ENCODE measurements around the gene SDHB.

SDHB gene
- long read RNA-seq, transcript SDHB-201 (8 exons, 1,153 nt): major isoform, 291 of 304 reads
- long read RNA-seq, partial matches to known transcripts: 3 of 304 reads
- long read RNA-seq, other reads (novel, unspliced or antisense): 10 of 304 reads

DNA sequence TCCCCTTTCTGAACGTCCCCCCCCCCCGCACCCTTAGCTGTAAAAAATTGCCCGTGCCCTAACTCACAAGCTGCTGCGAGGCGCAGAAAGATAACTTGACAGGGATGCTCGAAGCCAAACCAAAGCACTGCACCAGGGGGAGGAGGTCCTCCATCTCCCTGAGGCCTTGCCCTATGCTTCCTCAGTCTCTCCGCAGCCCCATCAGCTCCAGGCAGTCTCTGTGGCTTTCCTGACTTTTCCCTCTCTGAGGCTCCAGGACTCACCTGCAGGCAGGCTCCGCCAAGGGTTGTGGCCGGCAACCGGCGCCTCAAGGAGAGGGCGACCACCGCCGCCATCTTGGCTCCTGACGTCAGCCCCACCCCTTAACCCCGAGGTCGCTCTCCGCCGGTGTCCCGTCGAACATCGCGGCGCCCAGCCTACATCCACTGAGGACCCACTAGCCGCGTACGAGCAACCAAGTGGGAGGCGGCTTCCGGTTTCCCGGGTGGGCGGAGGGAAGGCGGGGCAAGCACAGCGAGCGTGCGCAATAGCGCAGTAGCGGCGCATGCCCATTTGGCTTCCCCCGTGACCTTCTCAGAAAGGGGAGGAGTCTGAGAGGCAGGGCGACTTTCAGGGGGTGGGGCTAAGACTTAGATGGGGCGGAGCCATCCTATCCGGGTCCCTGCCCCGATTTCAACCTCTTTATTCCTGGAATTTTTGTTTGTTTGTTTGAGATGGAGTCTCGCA is at the start of gene SDHB:
TSS of gene SDHB (minus strand) at position 348 of the 726 bp plus-strand sequence. CDS start at position 335, 13 bp downstream.
- peak; percentile 97 to 98 for DNase-seq (ENCODE audit: low read depth in 1 of 2, low spot score in 1 of 2)
- H3K27ac ChIP-seq (replicated peaks): peak within 1 kb of the TSS; percentile 66
- H3K4me3 ChIP-seq (replicated peaks; ENCODE audit: insufficient read depth, low read length): peak within 1 kb of the TSS; percentile 95
- peak; percentile 49; the same call in 1 of the 2 replicates for TF ChIP-seq GABPA (IDR thresholded peaks at IDR 0.05; ENCODE audit: low read depth)
- TF ChIP-seq, protein P1, sequence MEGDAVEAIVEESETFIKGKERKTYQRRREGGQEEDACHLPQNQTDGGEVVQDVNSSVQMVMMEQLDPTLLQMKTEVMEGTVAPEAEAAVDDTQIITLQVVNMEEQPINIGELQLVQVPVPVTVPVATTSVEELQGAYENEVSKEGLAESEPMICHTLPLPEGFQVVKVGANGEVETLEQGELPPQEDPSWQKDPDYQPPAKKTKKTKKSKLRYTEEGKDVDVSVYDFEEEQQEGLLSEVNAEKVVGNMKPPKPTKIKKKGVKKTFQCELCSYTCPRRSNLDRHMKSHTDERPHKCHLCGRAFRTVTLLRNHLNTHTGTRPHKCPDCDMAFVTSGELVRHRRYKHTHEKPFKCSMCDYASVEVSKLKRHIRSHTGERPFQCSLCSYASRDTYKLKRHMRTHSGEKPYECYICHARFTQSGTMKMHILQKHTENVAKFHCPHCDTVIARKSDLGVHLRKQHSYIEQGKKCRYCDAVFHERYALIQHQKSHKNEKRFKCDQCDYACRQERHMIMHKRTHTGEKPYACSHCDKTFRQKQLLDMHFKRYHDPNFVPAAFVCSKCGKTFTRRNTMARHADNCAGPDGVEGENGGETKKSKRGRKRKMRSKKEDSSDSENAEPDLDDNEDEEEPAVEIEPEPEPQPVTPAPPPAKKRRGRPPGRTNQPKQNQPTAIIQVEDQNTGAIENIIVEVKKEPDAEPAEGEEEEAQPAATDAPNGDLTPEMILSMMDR (IDR thresholded peaks at IDR 0.05; ENCODE audit: insufficient read depth, low read length): no peak
- peak; percentile 16; the same call in 1 of the 2 replicates for TF ChIP-seq SPI1 (IDR thresholded peaks at IDR 0.05; ENCODE audit: borderline replicate concordance, low read depth)
- peak; percentile 42; the same call in 1 of the 2 replicates for TF ChIP-seq POLR2AphosphoS5 (IDR thresholded peaks at IDR 0.05; ENCODE audit: low read depth)
- TF ChIP-seq REST (IDR thresholded peaks at IDR 0.05; ENCODE audit: insufficient replicate concordance, low read depth): no peak
- H3K27me3 ChIP-seq (ENCODE audit: insufficient read depth, poor library complexity, severe bottlenecking): no peaks in the 10 kb centered on the region

- Histone ChIP-seq H3K27ac (replicated peaks) (no peak overlapping the region), H3K27me3 (ENCODE audit: insufficient read depth, poor library complexity, severe bottlenecking) (no peaks in the 10 kb centered on the region)
Measured at GRCh38 chr1:17102232-17102631, 48.4 kb upstream of the SDHB start.

More at GRCh38 chr1:17102232-17102631, 48.4 kb upstream of the SDHB start:
- H3K4me3 ChIP-seq (replicated peaks; ENCODE audit: insufficient read depth, low read length): no peak overlapping the region
- TF ChIP-seq POLR2AphosphoS5 (IDR thresholded peaks at IDR 0.05; ENCODE audit: low read depth): no peak
- no peak for TF ChIP-seq REST (IDR thresholded peaks at IDR 0.05; ENCODE audit: insufficient replicate concordance, low read depth)
- no peak for TF ChIP-seq SPI1 (IDR thresholded peaks at IDR 0.05; ENCODE audit: borderline replicate concordance, low read depth)
- TF ChIP-seq, protein P1 (IDR thresholded peaks at IDR 0.05; ENCODE audit: insufficient read depth, low read length): no peak
- TF ChIP-seq GABPA (IDR thresholded peaks at IDR 0.05; ENCODE audit: low read depth): no peak
- DNase-seq (ENCODE audit: low read depth in 1 of 2, low spot score in 1 of 2): no peak

Data from HL-60 (cell line).